C4-2B (cell line): Measurements from ENCODE around the gene SH3RF3.

Experiments used
- H3K27ac ChIP-seq: fragments of 450-650 bp; 2 replicates; pipeline ENCODE4 v1.5.1; 2017
- CTCF ChIP-seq: fragments of 450-650 bp; conservative IDR thresholded peaks from 2 replicates; pipeline ENCODE4 v1.5.1; 2017; ENCODE audit warnings: mild to moderate bottlenecking
- ZFX ChIP-seq: fragments of 450-650 bp; IDR thresholded peaks from 2 replicates; pipeline ENCODE4 v1.6.1; 2017

Gene SH3RF3

GRCh38 chr2:109242210-109242653, 113.2 kb downstream of the SH3RF3 start:
- TF ChIP-seq ZFX (no peak), CTCF (no peak)
- H3K27ac ChIP-seq = no peak overlapping the region

GRCh38 chr2:109242654-109243331, 113.8 kb downstream of the SH3RF3 start:
- H3K27ac ChIP-seq = no peak overlapping the region
- TF ChIP-seq CTCF = no peak
- no peak for TF ChIP-seq ZFX

- H3K27ac ChIP-seq = no peak overlapping the region
- TF ChIP-seq ZFX (no peak), CTCF (no peak)
Measured at GRCh38 chr2:109243526-109244303, 114.7 kb downstream of the SH3RF3 start.

GRCh38 chr2:109244304-109244582, 115.2 kb downstream of the SH3RF3 start:
- H3K27ac ChIP-seq = no peak overlapping the region
- TF ChIP-seq ZFX = no peak
- no peak for TF ChIP-seq CTCF

- no peak overlapping the region for H3K27ac ChIP-seq
Measured at GRCh38 chr2:109244750-109245382, 115.9 kb downstream of the SH3RF3 start.

GRCh38 chr2:109246176-109246575, 117.2 kb downstream of the SH3RF3 start:
- no peak overlapping the region for H3K27ac ChIP-seq
- no peak for TF ChIP-seq CTCF
- TF ChIP-seq ZFX = no peak

More at GRCh38 chr2:109244750-109245382, 115.9 kb downstream of the SH3RF3 start:
- TF ChIP-seq ZFX = no peak
- TF ChIP-seq CTCF = no peak

- TF ChIP-seq CTCF (no peak), ZFX (no peak)
- no peak overlapping the region for H3K27ac ChIP-seq
Measured at GRCh38 chr2:109246616-109247015, 117.6 kb downstream of the SH3RF3 start.
